Activated T-cell treated with anti-CD3 and anti-CD28 coated beads, Interleukin-2, amount 50 U/mL, for 1 hour (primary cell): ENCODE data around the gene PKIG.
"Not testable (repeated sequence)": the region's sequence is repeated elsewhere in the genome, so short reads cannot be mapped to it uniquely, and the experiment has no call there.

ENCODE experiments used
- DNase-seq: peaks from one replicate; pipeline ENCODE4 v3.0.0-alpha.2; 2020

PKIG gene

DNA sequence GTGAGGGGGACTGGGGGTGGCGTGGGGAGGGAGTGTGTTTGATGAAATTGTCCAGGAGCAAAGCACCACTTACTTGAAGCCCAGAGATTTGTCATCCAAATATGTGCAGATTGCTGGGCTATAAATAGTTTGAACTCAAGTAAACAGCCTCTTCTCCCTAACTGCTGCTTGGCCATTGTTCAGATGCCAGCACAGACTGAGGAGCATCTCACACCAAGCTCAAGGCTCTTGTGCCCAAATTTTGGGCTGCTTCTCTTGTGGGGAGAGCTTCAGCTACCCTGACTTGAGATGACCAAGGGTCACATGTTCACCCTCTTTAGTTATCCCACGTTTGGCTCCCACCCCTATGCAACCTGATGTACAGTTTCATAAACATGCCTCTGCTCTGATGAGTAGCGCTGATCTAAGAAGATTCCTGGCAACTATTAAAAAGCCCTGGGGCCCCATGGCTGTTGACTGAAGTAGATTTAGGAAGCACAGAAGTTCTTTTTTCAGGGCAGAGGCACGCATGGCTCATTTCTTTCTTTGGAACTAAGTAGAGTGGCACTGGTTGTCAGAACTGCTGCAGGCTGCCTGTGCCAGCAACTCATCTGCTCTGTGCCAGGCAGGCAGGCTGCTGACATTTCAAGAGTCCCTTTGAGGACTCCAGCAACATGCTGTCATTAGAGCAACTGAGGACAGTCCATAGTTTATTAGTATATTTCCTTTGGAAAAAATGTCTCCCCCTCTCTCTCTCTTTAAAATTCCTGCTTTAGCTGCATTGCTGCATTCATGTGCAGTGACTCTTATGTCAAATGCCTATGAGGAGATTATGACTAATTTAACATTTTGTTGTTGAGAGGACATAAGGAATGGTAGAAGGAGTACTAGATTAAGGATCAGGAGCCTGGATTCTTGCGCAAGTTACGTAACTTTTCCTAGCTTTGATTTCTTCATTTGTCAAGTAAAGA is 9.6 kb upstream of the PKIG start:
- DNase-seq: no peak

DNA sequence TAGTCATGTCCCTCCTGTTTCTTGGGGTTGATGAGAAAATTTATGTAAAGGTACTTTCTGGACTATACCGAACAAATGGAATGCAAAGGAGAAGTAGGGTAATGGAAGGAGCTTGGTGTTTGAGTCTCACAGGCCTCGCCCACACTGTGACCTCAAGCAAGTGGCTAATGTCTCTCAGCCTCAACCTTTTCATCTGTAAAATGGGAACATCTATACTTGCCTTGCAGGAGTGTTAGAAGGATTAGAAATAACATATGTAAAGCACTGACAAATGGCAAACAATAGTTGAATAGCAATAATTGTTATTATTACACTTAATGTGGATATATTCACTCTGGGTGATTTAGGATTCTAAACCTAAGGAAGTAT is 8.9 kb upstream of the PKIG start:
- no peak for DNase-seq

DNA sequence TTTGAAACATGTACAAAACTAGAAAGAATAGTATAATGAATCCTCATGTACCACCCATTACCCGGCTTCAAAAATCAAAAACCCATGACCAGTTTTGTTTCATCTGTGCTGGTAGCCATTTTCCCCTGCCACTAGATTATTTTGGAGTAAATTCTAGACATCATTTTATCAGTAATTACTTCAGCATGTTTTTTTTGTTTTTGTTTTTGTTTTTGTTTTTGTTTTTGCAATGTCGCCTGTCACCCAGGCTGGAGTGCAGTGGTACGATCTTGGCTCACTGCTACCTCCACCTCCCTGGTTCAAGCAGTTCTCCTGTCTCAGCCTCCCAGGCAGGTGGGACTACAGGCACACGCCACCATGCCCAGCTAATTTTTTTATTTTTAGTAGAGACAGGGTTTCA is 8.0 kb upstream of the PKIG start:
- DNase-seq: no peak

- DNase-seq: no peak
Observed at GRCh38 chr20:44576297-44576696, 6.1 kb upstream of the PKIG start.

DNA sequence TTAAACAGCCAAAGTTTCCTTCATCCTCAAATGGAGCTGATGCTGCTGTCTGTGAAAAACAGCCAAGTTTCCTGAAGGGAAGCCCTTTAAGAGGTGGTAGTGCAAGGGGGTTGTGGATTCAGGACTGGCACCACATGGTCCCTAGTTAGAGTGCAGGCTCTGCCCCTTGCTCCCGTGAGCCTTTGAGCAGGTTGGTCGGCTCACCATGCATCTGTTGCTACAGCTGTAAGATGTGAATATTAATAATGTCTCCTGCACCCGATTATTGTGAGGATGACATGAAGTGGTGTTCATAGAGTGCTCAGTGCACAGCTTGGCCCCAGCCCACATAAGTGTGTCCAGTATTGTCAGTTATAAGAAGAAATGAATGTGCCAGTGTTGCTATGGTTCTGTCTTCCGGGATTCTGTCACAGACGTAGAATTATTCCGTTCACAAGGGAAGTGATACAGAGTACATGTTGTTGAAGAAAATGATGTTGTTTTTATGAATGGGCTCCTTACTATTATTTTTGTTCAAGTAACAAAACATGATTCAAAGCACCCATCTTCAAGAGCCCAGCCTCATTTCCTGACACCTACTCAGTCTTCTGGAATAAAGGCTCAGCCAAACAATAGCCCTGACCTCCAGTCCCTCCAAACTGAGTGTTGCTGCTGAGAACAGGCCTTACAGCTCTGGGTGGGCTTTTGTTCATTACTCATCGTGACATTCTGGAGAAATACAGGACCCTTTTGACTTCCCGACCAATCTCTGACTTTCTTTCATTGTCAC is 2.9 kb upstream of the PKIG start:
- DNase-seq: no peak

GRCh38 chr20:44580581-44581268 is 1.7 kb upstream of the PKIG start:
- DNase-seq: no peak

DNA sequence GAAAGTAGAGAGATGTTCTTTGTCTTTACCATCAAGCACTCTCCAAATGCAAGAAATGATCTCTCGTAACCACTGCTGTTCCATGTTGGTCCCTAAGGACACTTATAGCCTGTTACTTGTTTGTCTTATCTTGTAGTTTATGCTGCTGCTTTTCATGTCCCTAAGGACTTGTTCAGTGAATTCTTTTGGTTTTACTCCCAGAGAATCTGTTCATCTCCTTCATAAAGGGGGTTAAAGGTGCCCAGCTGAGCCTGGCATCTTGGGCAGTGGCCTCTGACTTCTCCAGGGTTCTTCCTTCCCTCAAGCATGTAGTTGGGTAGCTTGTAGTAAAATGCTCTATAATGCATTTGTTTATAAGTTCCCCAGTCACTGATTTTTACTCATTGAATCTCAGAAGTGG is 864 bp upstream of the PKIG start:
- no peak for DNase-seq

GRCh38 chr20:44583157-44583556 is 778 bp downstream of the PKIG start:
- DNase-seq: no peak

DNA sequence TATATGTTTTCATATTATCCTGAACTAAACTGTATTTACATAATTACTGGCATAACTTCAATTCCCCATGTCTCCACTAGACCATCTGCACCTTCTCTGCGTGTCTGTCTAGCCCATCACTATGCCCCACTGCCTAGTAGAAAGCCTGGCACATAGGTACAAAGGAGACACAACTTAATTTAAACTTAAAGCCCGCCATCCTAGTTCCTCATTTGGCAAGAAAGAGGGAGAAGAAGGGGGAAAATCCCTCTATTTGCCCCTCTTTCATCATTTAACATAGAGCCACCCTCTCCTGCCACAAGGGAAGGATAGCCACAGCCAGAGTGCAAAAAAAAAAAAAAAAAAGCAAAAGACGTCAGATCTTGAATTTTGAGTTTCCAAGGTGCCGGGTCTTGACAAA is 1.8 kb downstream of the PKIG start:
- DNase-seq: no peak

GRCh38 chr20:44585057-44585963 is 2.9 kb downstream of the PKIG start:
- DNase-seq: no peak

DNA sequence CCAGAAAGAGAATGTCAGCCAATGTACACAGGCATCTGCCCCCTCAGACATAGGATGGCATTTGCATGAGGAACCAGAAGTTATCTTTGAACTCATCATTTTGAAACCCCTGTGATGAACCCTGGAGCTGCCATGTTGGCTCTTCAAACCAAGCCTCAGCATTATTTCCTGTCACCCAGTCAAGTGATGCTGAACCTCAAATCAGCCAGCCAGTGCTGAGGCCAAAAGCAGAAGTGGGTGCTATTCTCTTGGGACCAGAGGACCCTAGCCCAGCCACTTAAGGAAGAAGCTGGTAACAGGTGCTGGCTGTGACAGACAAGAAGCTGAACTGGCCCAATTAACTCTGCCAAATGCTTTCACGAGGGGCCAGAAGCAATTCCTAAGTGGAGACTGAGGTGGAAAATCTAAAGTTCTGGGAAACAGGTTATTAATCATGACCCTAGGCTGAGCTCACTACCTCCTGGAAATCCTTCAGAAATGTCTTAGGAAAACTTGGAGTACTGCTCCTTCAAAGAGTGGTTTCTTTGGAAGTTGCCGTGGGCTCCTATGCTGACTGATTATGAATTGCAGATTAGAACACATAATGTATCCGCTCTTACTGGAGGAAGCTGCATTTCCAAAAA is 4.0 kb downstream of the PKIG start:
- DNase-seq: no peak

DNA sequence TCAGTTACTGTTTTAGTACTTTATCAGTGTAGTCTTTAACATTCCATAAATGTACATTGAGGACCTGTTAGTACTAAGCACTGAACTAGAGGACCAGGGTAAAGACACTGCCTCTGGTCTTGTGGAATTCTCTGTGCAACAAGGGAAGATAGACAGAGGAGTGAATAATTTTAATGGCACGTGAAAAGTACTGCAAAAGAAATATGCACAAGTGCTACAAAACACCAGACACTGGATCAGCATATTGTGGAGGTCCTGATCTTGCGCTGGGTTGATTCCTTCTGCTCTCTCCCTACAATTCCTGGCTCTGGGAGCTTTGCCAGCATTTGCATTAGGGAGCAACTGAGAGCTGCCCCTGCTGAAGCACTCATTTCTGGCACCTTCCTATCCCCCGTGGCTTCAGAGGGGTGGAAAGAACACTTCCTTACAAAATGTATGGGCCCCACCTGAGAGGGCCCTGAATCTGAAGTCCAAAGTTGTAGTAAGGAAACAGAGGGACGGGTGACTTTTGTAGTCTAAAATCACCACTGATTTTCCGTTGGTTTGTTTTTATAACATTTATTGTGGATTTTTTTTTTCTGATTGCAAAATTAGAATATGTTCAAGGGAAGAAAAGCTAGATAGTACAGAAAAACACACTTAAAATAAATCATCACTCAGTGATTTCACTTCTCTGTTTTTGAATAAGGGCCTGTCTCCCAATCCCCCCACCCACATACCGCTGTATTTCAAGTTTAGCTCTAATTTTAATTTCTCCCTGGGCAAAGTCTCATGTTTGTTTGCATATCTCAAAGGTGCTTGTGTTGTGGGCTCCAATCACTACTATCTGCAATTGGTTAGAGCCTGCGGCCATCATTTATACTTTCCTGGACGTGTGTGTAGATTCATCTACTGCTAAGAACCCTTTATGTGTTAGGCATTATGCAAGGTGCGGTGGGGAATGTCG is 4.9 kb downstream of the PKIG start:
- DNase-seq: no peak

GRCh38 chr20:44588321-44588720 is 5.9 kb downstream of the PKIG start:
- DNase-seq: not testable (repeated sequence)

DNA sequence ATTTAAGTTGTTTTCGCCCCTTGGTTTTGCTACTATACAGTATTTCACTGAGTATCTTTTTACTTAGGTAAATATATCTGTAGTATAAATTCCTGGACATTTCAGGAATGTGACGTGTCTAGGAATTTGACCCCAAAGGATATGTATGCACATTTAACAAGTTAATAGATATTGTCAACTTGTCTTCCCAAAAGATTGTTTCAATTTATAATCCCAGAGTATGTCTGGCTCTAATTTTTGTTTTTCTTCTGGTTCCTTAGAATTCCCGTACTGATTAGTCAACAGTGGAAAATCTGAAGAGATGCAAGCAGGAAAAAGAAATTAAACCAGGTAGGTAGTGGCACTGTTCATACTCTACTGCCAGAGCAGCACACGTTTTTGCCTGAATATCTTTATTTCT is 7.2 kb downstream of the PKIG start:
- no peak for DNase-seq

DNA sequence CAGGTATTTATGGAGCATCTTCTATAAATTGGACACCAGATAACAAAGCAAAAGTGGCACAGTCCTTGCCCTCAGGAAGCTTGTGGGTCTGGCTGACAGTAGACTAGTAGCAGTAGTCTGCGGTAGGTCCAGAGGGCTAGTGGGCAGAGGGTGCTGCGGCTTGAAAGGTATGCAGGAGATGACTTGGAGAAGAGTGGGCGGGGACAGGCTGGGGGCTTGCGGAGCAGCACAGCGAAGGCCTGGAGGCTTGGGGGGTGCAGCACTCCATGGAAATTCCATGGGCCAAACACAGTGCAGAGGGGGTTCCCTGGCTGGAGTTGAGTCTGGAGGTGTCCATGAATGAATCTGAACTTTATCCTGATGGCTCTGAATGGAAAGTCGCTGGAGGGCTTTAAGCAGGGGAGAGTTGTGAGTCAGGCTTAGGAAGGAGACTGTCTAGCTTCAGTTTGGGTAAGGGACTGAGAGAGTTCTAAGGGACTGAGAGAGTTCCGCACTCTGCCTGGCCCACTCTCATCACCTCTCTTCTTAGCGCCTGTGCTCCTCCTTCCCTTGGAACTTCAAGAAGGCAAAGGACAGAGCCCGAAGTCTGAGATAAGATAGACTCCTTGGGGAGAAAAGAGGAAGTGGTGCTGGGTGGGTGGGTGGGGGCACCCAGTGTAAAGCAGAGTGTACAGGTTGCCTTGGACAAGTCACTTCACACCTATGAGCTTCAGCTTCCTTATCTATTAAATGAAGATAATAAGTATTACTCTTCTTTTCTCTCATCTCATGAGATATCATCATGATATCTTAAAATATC is 8.8 kb downstream of the PKIG start:
- no peak for DNase-seq

DNA sequence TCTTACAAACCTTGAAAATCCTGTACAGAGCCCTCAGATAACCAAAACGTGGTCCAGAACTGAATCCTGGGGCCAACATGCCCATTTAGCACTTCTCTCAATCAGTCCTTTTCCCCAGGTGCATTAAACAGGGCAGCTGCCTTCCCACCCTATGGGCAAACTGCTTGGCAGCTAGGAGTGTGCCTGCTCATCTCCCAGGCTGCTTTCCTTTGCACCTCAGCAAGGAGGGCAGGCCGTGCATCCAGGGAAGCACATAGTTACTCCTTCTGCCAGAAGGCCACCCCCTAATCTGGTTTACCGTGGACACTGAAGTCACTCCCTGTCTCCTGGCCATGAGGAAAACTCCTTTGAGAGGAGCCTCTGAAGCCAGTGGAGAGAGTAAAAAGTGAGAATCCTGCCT is 10.0 kb downstream of the PKIG start:
- no peak for DNase-seq

DNA sequence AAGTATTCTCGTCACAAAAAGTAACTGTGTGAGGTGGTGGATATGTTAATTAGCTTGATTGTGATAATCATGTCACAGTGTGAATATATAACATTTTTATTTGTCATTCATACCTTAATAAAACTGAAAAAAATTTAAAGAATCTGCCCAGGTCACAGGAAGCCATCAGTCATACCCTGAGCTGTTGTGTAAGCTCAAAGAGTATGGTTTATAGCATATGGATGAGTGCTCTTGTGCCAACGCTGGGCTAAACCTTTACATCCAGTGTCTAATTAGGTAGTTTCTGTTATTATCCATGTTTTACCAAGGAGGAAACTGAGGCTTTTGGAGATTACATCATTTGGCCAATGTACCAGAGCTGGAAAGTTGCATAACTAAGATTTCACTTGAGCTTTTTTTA is 11.4 kb downstream of the PKIG start:
- DNase-seq: no peak

- no peak for DNase-seq
Observed at GRCh38 chr20:44594730-44595129, 12.4 kb downstream of the PKIG start.

DNA sequence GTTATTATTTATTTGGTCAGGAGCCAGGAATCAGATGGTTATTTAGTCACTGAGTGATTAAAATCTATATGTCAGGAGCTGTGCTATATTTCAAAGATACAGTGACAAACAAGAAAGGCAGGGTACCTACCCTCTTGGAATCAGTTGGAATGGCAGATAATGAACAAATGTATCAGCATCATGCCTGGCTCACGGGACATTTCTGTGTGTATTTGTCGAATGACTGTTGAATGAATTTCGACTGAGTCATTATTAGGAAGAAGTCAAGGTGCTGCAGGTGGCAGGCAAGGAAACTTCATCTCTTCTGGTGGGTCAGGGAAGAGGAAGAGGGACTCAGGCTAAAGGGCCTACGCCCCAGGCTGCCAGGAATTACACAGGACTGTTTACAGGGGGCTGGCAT is 13.6 kb downstream of the PKIG start:
- DNase-seq: no peak

- no peak for DNase-seq
Observed at GRCh38 chr20:44596876-44597275, 14.5 kb downstream of the PKIG start.
